ENCODE data around the gene CAND1.
"Not testable (repeated sequence)": the region's sequence is repeated elsewhere in the genome, so short reads cannot be mapped to it uniquely, and the experiment has no call there.

CAND1 gene

GRCh38 chr12:67338426-67338825, 69.3 kb downstream of the CAND1 start:
- no peak for DNase-seq (ENCODE audit: extremely low read depth in 1 of 2, low read depth in 1 of 2)

- no peak for DNase-seq (ENCODE audit: extremely low read depth in 1 of 2, low read depth in 1 of 2)
Measured at GRCh38 chr12:67339530-67339929, 70.4 kb downstream of the CAND1 start.

- not testable (repeated sequence) for DNase-seq (ENCODE audit: extremely low read depth in 1 of 2, low read depth in 1 of 2)
Measured at GRCh38 chr12:67341086-67341485, 71.9 kb downstream of the CAND1 start.

GRCh38 chr12:67344979-67345710, 76.0 kb downstream of the CAND1 start:
- no peak for DNase-seq (ENCODE audit: extremely low read depth in 1 of 2, low read depth in 1 of 2)

GRCh38 chr12:67348683-67349082, 79.5 kb downstream of the CAND1 start:
- DNase-seq (ENCODE audit: extremely low read depth in 1 of 2, low read depth in 1 of 2): no peak

- no peak for DNase-seq (ENCODE audit: extremely low read depth in 1 of 2, low read depth in 1 of 2)
Measured at GRCh38 chr12:67352682-67353081, 83.5 kb downstream of the CAND1 start.

- DNase-seq (ENCODE audit: extremely low read depth in 1 of 2, low read depth in 1 of 2): no peak
Measured at GRCh38 chr12:67354322-67354721, 85.2 kb downstream of the CAND1 start.

GRCh38 chr12:67354966-67355365, 85.8 kb downstream of the CAND1 start:
- DNase-seq (ENCODE audit: extremely low read depth in 1 of 2, low read depth in 1 of 2): no peak

GRCh38 chr12:67355428-67356379, 86.5 kb downstream of the CAND1 start:
- DNase-seq (ENCODE audit: extremely low read depth in 1 of 2, low read depth in 1 of 2): no peak

GRCh38 chr12:67356380-67356774, 87.2 kb downstream of the CAND1 start:
- no peak for DNase-seq (ENCODE audit: extremely low read depth in 1 of 2, low read depth in 1 of 2)

GRCh38 chr12:67357376-67358125, 88.4 kb downstream of the CAND1 start:
- DNase-seq (ENCODE audit: extremely low read depth in 1 of 2, low read depth in 1 of 2): no peak

GRCh38 chr12:67358781-67359338, 89.7 kb downstream of the CAND1 start:
- no peak for DNase-seq (ENCODE audit: extremely low read depth in 1 of 2, low read depth in 1 of 2)

GRCh38 chr12:67362526-67362925, 93.4 kb downstream of the CAND1 start:
- no peak for DNase-seq (ENCODE audit: extremely low read depth in 1 of 2, low read depth in 1 of 2)

- no peak for DNase-seq (ENCODE audit: extremely low read depth in 1 of 2, low read depth in 1 of 2)
Measured at GRCh38 chr12:67364228-67364627, 95.1 kb downstream of the CAND1 start.

- DNase-seq (ENCODE audit: extremely low read depth in 1 of 2, low read depth in 1 of 2): no peak
Measured at GRCh38 chr12:67365131-67365530, 96.0 kb downstream of the CAND1 start.

GRCh38 chr12:67367843-67368242, 98.7 kb downstream of the CAND1 start:
- no peak for DNase-seq (ENCODE audit: extremely low read depth in 1 of 2, low read depth in 1 of 2)

Data from activated CD8-positive, alpha-beta memory T cell treated with anti-CD3 and anti-CD28 coated beads for 1 hour (primary cell).